Astrocyte (in vitro differentiated cells and primary cell): ENCODE results near the gene RTN1. TPM values are rescaled to one million over a fixed set of nuclear protein-coding genes. Genes with fewer than 3 reads are reported as not detected.

Source experiments
- DNase-seq: peaks from one replicate; pipeline ENCODE4 v3.0.0-alpha.2; 2010; ENCODE audit warnings: low read depth
- FAIRE-seq: peaks from 2 replicates; lab custom pipeline; 2011; peaks lifted over from hg19 to GRCh38; lab: Jason Lieb, UNC
- H2AFZ ChIP-seq: 2 replicates; pipeline ENCODE4 v1.6.0; 2012; ENCODE audit warnings: low read depth, low read length, inconsistent platforms
- H3K27ac ChIP-seq: 2 replicates; pipeline ENCODE4 v1.5.1; 2011; ENCODE audit warnings: low read depth, low read length, inconsistent platforms
- H3K27me3 ChIP-seq: 2 replicates; pipeline ENCODE4 v1.6.0; 2011; ENCODE audit warnings: low read length, inconsistent platforms; ENCODE audit not compliant: insufficient read depth
- H3K36me3 ChIP-seq: 2 replicates; pipeline ENCODE4 v1.5.1; 2011; ENCODE audit warnings: low read length, inconsistent platforms; ENCODE audit not compliant: insufficient read depth
- H3K4me1 ChIP-seq: 2 replicates; pipeline ENCODE4 v1.5.1; 2011; ENCODE audit warnings: low read length, inconsistent platforms; ENCODE audit not compliant: insufficient read depth
- H3K4me2 ChIP-seq: 2 replicates; pipeline ENCODE4 v1.6.0; 2012; ENCODE audit warnings: low read length, inconsistent platforms
- H3K4me3 ChIP-seq: 2 replicates; pipeline ENCODE4 v1.5.1; 2011; ENCODE audit warnings: low read depth, mild to moderate bottlenecking, low read length, inconsistent platforms; ENCODE audit not compliant: insufficient read depth
- H3K79me2 ChIP-seq: 2 replicates; pipeline ENCODE4 v1.6.0; 2012; ENCODE audit warnings: mild to moderate bottlenecking, low read length, inconsistent platforms; ENCODE audit not compliant: insufficient read depth
- H3K9ac ChIP-seq: 2 replicates; pipeline ENCODE4 v1.6.0; 2012; ENCODE audit warnings: mild to moderate bottlenecking, low read length, inconsistent platforms
- H3K9me3 ChIP-seq: 2 replicates; pipeline ENCODE4 v1.5.1; 2012; ENCODE audit warnings: low read depth, mild to moderate bottlenecking, low read length, inconsistent platforms; ENCODE audit not compliant: insufficient read depth
- H4K20me1 ChIP-seq: 2 replicates; pipeline ENCODE4 v1.6.0; 2012; ENCODE audit warnings: low read length, inconsistent platforms; ENCODE audit not compliant: insufficient read depth
- H3K27ac Mint-ChIP-seq: one replicate; pipeline ENCODE4 v1.8.0; 2021; ENCODE audit warnings: mild to moderate bottlenecking, mixed read lengths; ENCODE audit not compliant: unreplicated experiment
- H3K27me3 Mint-ChIP-seq: one replicate; pipeline ENCODE4 v1.8.0; 2021; ENCODE audit warnings: low read depth, mixed read lengths; ENCODE audit not compliant: unreplicated experiment
- H3K36me3 Mint-ChIP-seq: one replicate; pipeline ENCODE4 v1.8.0; 2021; ENCODE audit warnings: low read depth, mixed read lengths; ENCODE audit not compliant: unreplicated experiment
- H3K4me1 Mint-ChIP-seq: one replicate; pipeline ENCODE4 v1.8.0; 2021; ENCODE audit warnings: low read depth, mixed read lengths; ENCODE audit not compliant: unreplicated experiment
- H3K4me3 Mint-ChIP-seq: one replicate; pipeline ENCODE4 v1.8.0; 2021; ENCODE audit warnings: mild to moderate bottlenecking, moderate library complexity, mixed read lengths; ENCODE audit not compliant: unreplicated experiment
- H3K9me3 Mint-ChIP-seq: one replicate; pipeline ENCODE4 v1.8.0; 2021; ENCODE audit warnings: mild to moderate bottlenecking, mixed read lengths; ENCODE audit not compliant: unreplicated experiment
- EZH2 ChIP-seq: IDR thresholded peaks from 2 replicates; pipeline ENCODE4 v1.6.1; 2012; ENCODE audit warnings: mild to moderate bottlenecking, low read length, inconsistent platforms; ENCODE audit not compliant: insufficient read depth
- total RNA-seq: library from RNA; stranded (reverse); gene quantifications from 2 replicates; pipeline ENCODE4 v1.2.1, GENCODE V29; 2021
- TF ChIP-seq, protein P1 (sequence below): IDR thresholded peaks from 2 replicates; pipeline ENCODE4 v1.5.1; 2011; ENCODE audit warnings: low read depth, mild to moderate bottlenecking, inconsistent platforms, low read length, moderate library complexity; ENCODE audit not compliant: insufficient read depth

RTN1 gene
- total RNA-seq, 1 donor from 2014 or later: 1.2 TPM

DNA sequence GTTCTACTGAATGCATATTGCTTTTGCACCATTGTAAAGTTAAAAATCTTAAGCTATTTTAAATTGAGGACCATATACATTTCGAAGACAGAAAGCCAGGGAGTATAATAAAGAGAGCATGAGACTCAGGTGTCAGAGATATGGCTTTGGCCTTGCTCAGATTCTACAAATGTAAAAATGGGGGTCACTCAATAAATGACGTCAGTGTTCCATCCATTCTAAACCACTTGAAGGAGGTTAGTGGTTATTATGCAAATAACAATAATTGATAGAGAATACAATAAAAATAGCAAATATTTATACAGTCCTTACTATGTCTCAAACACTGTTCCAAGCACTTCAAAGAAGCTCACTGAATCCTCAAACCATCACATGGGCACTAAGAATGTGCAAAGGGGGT lies 20.1 kb downstream of the RTN1 start:
- H3K4me1 ChIP-seq: no peaks in the 10 kb centered on the region
- no peaks in the 10 kb centered on the region for H3K79me2 ChIP-seq
- H3K4me3 ChIP-seq: no peak overlapping the region
- H3K27ac Mint-ChIP-seq: no peak overlapping the region
- H3K27ac ChIP-seq: no peak overlapping the region
- FAIRE-seq (no peak), DNase-seq (no peak)
- TF ChIP-seq EZH2: no peak
- TF ChIP-seq, protein P1, sequence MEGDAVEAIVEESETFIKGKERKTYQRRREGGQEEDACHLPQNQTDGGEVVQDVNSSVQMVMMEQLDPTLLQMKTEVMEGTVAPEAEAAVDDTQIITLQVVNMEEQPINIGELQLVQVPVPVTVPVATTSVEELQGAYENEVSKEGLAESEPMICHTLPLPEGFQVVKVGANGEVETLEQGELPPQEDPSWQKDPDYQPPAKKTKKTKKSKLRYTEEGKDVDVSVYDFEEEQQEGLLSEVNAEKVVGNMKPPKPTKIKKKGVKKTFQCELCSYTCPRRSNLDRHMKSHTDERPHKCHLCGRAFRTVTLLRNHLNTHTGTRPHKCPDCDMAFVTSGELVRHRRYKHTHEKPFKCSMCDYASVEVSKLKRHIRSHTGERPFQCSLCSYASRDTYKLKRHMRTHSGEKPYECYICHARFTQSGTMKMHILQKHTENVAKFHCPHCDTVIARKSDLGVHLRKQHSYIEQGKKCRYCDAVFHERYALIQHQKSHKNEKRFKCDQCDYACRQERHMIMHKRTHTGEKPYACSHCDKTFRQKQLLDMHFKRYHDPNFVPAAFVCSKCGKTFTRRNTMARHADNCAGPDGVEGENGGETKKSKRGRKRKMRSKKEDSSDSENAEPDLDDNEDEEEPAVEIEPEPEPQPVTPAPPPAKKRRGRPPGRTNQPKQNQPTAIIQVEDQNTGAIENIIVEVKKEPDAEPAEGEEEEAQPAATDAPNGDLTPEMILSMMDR: no peak
- no peaks in the 10 kb centered on the region for H3K36me3 ChIP-seq
- no peaks in the 10 kb centered on the region for H3K27me3 ChIP-seq
- no peaks in the 10 kb centered on the region for H4K20me1 ChIP-seq
- no peak overlapping the region for H3K4me3 Mint-ChIP-seq
- no peaks in the 10 kb centered on the region for H3K27me3 Mint-ChIP-seq
- no peaks in the 10 kb centered on the region for H3K9me3 Mint-ChIP-seq
- no peaks in the 10 kb centered on the region for H3K36me3 Mint-ChIP-seq
- H3K9me3 ChIP-seq: no peaks in the 10 kb centered on the region
- H3K9ac ChIP-seq: no peak overlapping the region
- no peak overlapping the region for H3K4me2 ChIP-seq
- no peak overlapping the region for H2AFZ ChIP-seq
- H3K4me1 Mint-ChIP-seq: no peaks in the 10 kb centered on the region

DNA sequence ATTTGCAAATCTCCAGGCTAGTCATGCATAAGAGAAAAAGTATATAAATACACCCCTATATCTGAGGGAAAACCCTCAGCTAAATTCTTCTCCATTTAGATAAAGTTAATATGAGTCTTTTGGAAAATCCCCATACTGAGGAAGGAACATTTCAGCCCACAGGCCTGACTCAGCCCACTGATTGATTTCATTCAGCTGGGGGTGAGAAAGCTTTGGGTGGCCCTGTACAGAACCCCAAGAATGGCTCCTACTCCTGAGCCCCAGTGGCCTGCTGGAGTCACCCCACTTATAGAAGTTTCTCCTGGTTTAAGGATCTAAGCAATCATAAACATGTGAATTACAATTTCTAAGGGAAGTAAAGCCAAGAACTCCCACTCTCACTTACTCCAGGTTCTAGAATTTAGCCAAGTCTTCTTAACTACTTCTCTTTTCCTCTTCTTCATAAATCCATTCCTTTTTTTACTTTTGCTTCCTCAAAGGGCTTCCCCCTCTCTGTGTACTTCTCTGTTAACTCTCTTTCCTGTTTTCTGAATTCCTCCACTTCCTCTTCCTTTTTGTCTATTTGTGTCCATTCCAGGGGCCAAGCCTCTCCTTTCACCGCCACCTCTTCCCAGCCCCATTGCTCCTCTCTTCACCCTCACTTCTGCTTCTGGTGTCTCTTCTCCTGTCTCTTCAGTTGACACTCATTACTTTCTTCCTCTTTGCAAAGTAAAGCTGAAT lies 21.0 kb downstream of the RTN1 start:
- H3K4me1 Mint-ChIP-seq: no peaks in the 10 kb centered on the region
- no peak for FAIRE-seq
- H3K36me3 ChIP-seq: no peaks in the 10 kb centered on the region
- no peak for DNase-seq
- TF ChIP-seq, protein P1: no peak
- TF ChIP-seq EZH2: no peak
- H3K9ac ChIP-seq: no peak overlapping the region
- H3K27ac Mint-ChIP-seq: no peak overlapping the region
- H3K27me3 ChIP-seq: no peaks in the 10 kb centered on the region
- H2AFZ ChIP-seq: no peak overlapping the region
- no peak overlapping the region for H3K4me3 Mint-ChIP-seq
- no peaks in the 10 kb centered on the region for H4K20me1 ChIP-seq
- no peaks in the 10 kb centered on the region for H3K9me3 Mint-ChIP-seq
- H3K9me3 ChIP-seq: no peaks in the 10 kb centered on the region
- no peaks in the 10 kb centered on the region for H3K4me1 ChIP-seq
- no peak overlapping the region for H3K4me2 ChIP-seq
- no peaks in the 10 kb centered on the region for H3K36me3 Mint-ChIP-seq
- H3K27ac ChIP-seq: no peak overlapping the region
- H3K4me3 ChIP-seq: no peak overlapping the region
- no peaks in the 10 kb centered on the region for H3K27me3 Mint-ChIP-seq
- H3K79me2 ChIP-seq: no peaks in the 10 kb centered on the region

DNA sequence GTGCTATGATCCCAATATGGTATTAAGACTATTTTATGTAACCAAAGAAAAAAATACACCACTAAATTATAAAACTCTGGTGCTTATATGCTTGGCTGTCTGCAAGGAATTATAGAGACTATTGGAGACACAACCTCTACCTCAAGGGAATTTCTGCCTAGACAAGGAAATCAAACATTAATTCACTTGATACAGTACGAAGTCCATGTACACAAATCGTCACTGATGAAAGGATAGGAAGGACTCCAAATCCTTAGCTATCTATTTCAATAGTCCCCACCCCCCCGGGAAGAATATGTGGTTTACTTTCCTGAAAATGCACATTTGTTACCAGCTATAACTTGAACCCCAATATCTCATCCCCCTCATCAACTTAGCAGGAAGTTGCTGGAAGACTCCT lies 21.9 kb downstream of the RTN1 start:
- Histone ChIP-seq H2AFZ (no peak overlapping the region), H3K27me3 (no peaks in the 10 kb centered on the region), H3K4me3 (no peak overlapping the region), H4K20me1 (no peaks in the 10 kb centered on the region), H3K9ac (no peak overlapping the region), H3K36me3 (no peaks in the 10 kb centered on the region), H3K27ac (no peak overlapping the region), H3K4me2 (no peak overlapping the region), H3K79me2 (no peaks in the 10 kb centered on the region), H3K4me1 (no peaks in the 10 kb centered on the region), H3K9me3 (no peaks in the 10 kb centered on the region)
- Mint-ChIP-seq H3K27me3 (no peaks in the 10 kb centered on the region), H3K4me3 (no peak overlapping the region), H3K9me3 (no peaks in the 10 kb centered on the region), H3K4me1 (no peaks in the 10 kb centered on the region), H3K36me3 (no peaks in the 10 kb centered on the region), H3K27ac (no peak overlapping the region)
- DNase-seq: no peak
- no peak for FAIRE-seq
- TF ChIP-seq, protein P1: no peak
- no peak for TF ChIP-seq EZH2
